Measurements from ENCODE around the gene PSMD5.

GRCh38 chr9:120885457-120885856 lies 42.7 kb upstream of the PSMD5 start:
- TF ChIP-seq, protein P1, sequence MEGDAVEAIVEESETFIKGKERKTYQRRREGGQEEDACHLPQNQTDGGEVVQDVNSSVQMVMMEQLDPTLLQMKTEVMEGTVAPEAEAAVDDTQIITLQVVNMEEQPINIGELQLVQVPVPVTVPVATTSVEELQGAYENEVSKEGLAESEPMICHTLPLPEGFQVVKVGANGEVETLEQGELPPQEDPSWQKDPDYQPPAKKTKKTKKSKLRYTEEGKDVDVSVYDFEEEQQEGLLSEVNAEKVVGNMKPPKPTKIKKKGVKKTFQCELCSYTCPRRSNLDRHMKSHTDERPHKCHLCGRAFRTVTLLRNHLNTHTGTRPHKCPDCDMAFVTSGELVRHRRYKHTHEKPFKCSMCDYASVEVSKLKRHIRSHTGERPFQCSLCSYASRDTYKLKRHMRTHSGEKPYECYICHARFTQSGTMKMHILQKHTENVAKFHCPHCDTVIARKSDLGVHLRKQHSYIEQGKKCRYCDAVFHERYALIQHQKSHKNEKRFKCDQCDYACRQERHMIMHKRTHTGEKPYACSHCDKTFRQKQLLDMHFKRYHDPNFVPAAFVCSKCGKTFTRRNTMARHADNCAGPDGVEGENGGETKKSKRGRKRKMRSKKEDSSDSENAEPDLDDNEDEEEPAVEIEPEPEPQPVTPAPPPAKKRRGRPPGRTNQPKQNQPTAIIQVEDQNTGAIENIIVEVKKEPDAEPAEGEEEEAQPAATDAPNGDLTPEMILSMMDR (IDR thresholded peaks at IDR 0.05) = no peak
- no peak for TF ChIP-seq POLR2A (IDR thresholded peaks at IDR 0.05)

All from Peyer's patch (tissue), 4 donors.